ENCODE measurements around the gene BBS4. TPM values are rescaled to one million over a fixed set of nuclear protein-coding genes. Genes with fewer than 3 reads are reported as not detected.

BBS4 gene
- total and polyA plus RNA-seq, 10 donors = 7.5 to 20.7 (median 13.4) TPM

- H3K4me1 ChIP-seq = peaks cover 0 to 15% (median 0%) of the 10 kb centered on the region in 6 donors
- no peaks in the 10 kb centered on the region for H3K27me3 ChIP-seq (replicated peaks in 1 of 7)
- intact Hi-C loops (cut with DNase I; ENCODE audit: low total_unique reads) = no loop called here
- peaks cover 0 to 25% (median 21%) of the 10 kb centered on the region in 8 donors for H3K9me3 ChIP-seq
- no peak overlapping the region for H3K4me3 ChIP-seq
- no peak overlapping the region for H3K27ac ChIP-seq
- TF ChIP-seq POLR2A (IDR thresholded peaks at IDR 0.05) = no peak
- 96 to 100% (median 98%) methylated on average over 2 of the region's 2 CpGs for WGBS, 5 donors
- peaks cover 8 to 100% (median 71%) of the 10 kb centered on the region in 6 donors for H3K36me3 ChIP-seq
- DNase-seq = no peak
Observed at GRCh38 chr15:72766025-72766424, 80.0 kb downstream of the BBS4 start.

GRCh38 chr15:72766780-72767179, 80.8 kb downstream of the BBS4 start:
- DNase-seq = no peak
- H3K4me3 ChIP-seq = no peak overlapping the region
- intact Hi-C loops (cut with DNase I; ENCODE audit: low total_unique reads) = no loop called here
- H3K36me3 ChIP-seq = peaks cover 8 to 100% (median 75%) of the 10 kb centered on the region in 6 donors
- WGBS, 5 donors = 97 to 100% (median 97%) methylated on average over 2 of the region's 2 CpGs
- TF ChIP-seq POLR2A (IDR thresholded peaks at IDR 0.05) (no peak), POLR2AphosphoS5 (IDR thresholded peaks at IDR 0.05) (no peak), CTCF (IDR thresholded peaks at IDR 0.05 in 8 of 11, conservative IDR thresholded peaks at IDR 0.05 in 3 of 11) (no peak)
- H3K27me3 ChIP-seq (replicated peaks in 1 of 7) = no peaks in the 10 kb centered on the region
- H3K9me3 ChIP-seq = peaks cover 0 to 25% (median 21%) of the 10 kb centered on the region in 8 donors
- H3K27ac ChIP-seq = no peak overlapping the region
- H3K4me1 ChIP-seq = peaks cover 0 to 15% (median 0%) of the 10 kb centered on the region in 6 donors

GRCh38 chr15:72770673-72771328, 84.8 kb downstream of the BBS4 start:
- no peak for TF ChIP-seq CTCF (IDR thresholded peaks at IDR 0.05 in 8 of 11, conservative IDR thresholded peaks at IDR 0.05 in 3 of 11)
- TF ChIP-seq POLR2AphosphoS5 (IDR thresholded peaks at IDR 0.05) = no peak
- no peak for TF ChIP-seq POLR2A (IDR thresholded peaks at IDR 0.05)
- no peak overlapping the region for H3K27ac ChIP-seq
- peaks cover 2 to 28% (median 19%) of the 10 kb centered on the region in 6 donors for H3K4me1 ChIP-seq
- WGBS, 5 donors = 73 to 88% (median 85%) methylated on average over 6 of the region's 6 CpGs
- no peak for DNase-seq
- peaks cover 4 to 99% (median 86%) of the 10 kb centered on the region in 6 donors for H3K36me3 ChIP-seq
- no peaks in the 10 kb centered on the region for H3K27me3 ChIP-seq (replicated peaks in 1 of 7)
- H3K9me3 ChIP-seq = peaks cover 0 to 25% (median 21%) of the 10 kb centered on the region in 8 donors
- no peak overlapping the region for H3K4me3 ChIP-seq
- intact Hi-C loops (cut with DNase I; ENCODE audit: low total_unique reads) = no loop called here

- Histone ChIP-seq H3K4me3 (no peak overlapping the region), H3K36me3 (peaks cover 1 to 99% (median 81%) of the 10 kb centered on the region in 6 donors), H3K4me1 (peaks cover 2 to 33% (median 24%) of the 10 kb centered on the region in 6 donors), H3K27ac (no peak overlapping the region), H3K9me3 (peaks cover 0 to 24% (median 21%) of the 10 kb centered on the region in 8 donors), H3K27me3 (replicated peaks in 1 of 7) (no peaks in the 10 kb centered on the region)
- WGBS, 5 donors = 77 to 85% (median 82%) methylated on average over 1 of the region's 1 CpG
- no peak for TF ChIP-seq POLR2A (IDR thresholded peaks at IDR 0.05)
- TF ChIP-seq POLR2AphosphoS5 (IDR thresholded peaks at IDR 0.05) = no peak
- TF ChIP-seq CTCF (IDR thresholded peaks at IDR 0.05 in 8 of 11, conservative IDR thresholded peaks at IDR 0.05 in 3 of 11) = no peak
- intact Hi-C loops (cut with DNase I; ENCODE audit: low total_unique reads) = no loop called here
- no peak for DNase-seq
Observed at GRCh38 chr15:72771329-72771725, 85.3 kb downstream of the BBS4 start.
